Thyroid gland (tissue), 4 donors: ENCODE measurements around the gene ARHGEF11. TPM values are rescaled to one million over a fixed set of nuclear protein-coding genes. Genes with fewer than 3 reads are reported as not detected.
"Not testable (repeated sequence)": the region's sequence is repeated elsewhere in the genome, so short reads cannot be mapped to it uniquely, and the experiment has no call there.

ENCODE experiments used
- DNase-seq, 2 donors: peaks; one replicate each; pipeline ENCODE4 v3.0.0-alpha.2; 2019
- H3K27ac ChIP-seq, 3 donors: fragments of 200-600 bp; sonication (generic); 1 replicate in 2 of 3; 2 replicates in 1 of 3; pipeline ENCODE4 v1.5.1; 2016 to 2019; ENCODE audit warnings: mild to moderate bottlenecking in 1 of 3, moderate library complexity in 1 of 3
- H3K27me3 ChIP-seq: fragments of 200-600 bp; sonication (generic); one replicate; pipeline ENCODE4 v1.5.1; 2019
- H3K36me3 ChIP-seq, 2 donors: fragments of 200-600 bp; sonication (generic); one replicate each; pipeline ENCODE4 v1.5.1; 2016 to 2019
- H3K4me1 ChIP-seq, 2 donors: fragments of 200-600 bp; sonication (generic); one replicate each; pipeline ENCODE4 v1.5.1; 2017 to 2019
- H3K4me3 ChIP-seq, 3 donors: fragments of 200-600 bp; sonication (generic); replicated peaks in 1 of 3; 1 replicate in 2 of 3; 2 replicates in 1 of 3; pipeline ENCODE4 v1.5.1; 2016; ENCODE audit warnings: mild to moderate bottlenecking in 1 of 3
- H3K9me3 ChIP-seq: fragments of 200-600 bp; sonication (generic); one replicate; pipeline ENCODE4 v1.5.1; 2017
- CTCF ChIP-seq, 6 experiments: fragments of 200-600 bp in 3 of 6; fragments of 450-650 bp in 3 of 6; sonication (generic) in 3 of 6; IDR thresholded peaks; one replicate each; pipeline ENCODE4 v1.5.1; 2016 to 2019; ENCODE audit warnings: antibody characterized with exemption in 6 of 6, mild to moderate bottlenecking in 2 of 6, inconsistent platforms in 1 of 6, moderate library complexity in 1 of 6
- POLR2A ChIP-seq, 2 donors: fragments of 450-650 bp; IDR thresholded peaks; one replicate each; pipeline ENCODE4 v1.6.1; 2017; ENCODE audit warnings: antibody characterized with exemption in 2 of 2, mild to moderate bottlenecking in 2 of 2, moderate library complexity in 1 of 2
- WGBS, 2 donors: methylation state at CpG; one replicate each; pipeline ENCODE4 v1.1.5; 2017; 5-methylcytosine and 5-hydroxymethylcytosine counted together
- intact Hi-C: fragments of 100-400 bp; cut with DNase I; formaldehyde crosslinking; loops from one replicate; pipeline ENCODE4 v1.15.1; 2023
- total RNA-seq, 4 donors: library from RNA; depleted of rRNA; stranded (reverse); fragments of >200 nt; gene quantifications; one replicate each; pipeline ENCODE4 v1.2.3, GENCODE V29; 2016

ARHGEF11 gene
- total RNA-seq, 4 donors from 2014 or later, result 31.2 to 56.2 (median 47.4) TPM

- H3K36me3 ChIP-seq, result no peaks in the 10 kb centered on the region
- H3K27ac ChIP-seq, result no peak overlapping the region
- peaks cover 9 to 14% of the 10 kb centered on the region in 2 donors for H3K4me1 ChIP-seq
- H3K9me3 ChIP-seq, result no peaks in the 10 kb centered on the region
- no peaks in the 10 kb centered on the region for H3K27me3 ChIP-seq
- 63 to 73% methylated on average over 6 of the region's 6 CpGs for WGBS, 2 donors
- H3K4me3 ChIP-seq, result no peak overlapping the region
- intact Hi-C loops, result loop anchor here (5.0 to 10.0 kb wide), 2 partner anchors 92 to 145 kb away; no protein-coding TSS in a partner anchor
- no peak for DNase-seq
- TF ChIP-seq CTCF (IDR thresholded peaks at IDR 0.05) (no peak), POLR2A (IDR thresholded peaks at IDR 0.05) (no peak)
Observed at GRCh38 chr1:156929596-156930238, 115.8 kb downstream of the ARHGEF11 start.

GRCh38 chr1:156928043-156928602, 117.4 kb downstream of the ARHGEF11 start:
- Histone ChIP-seq H3K36me3 (no peaks in the 10 kb centered on the region), H3K4me3 (no peak overlapping the region), H3K27ac (no peak overlapping the region), H3K9me3 (no peaks in the 10 kb centered on the region), H3K4me1 (peaks cover 16 to 26% of the 10 kb centered on the region in 2 donors), H3K27me3 (peaks cover 14% of the 10 kb centered on the region)
- TF ChIP-seq POLR2A (IDR thresholded peaks at IDR 0.05) (no peak), CTCF (IDR thresholded peaks at IDR 0.05) (no peak)
- intact Hi-C loops, result loop anchor here (5.0 to 10.0 kb wide), 2 partner anchors 91 to 147 kb away; no protein-coding TSS in a partner anchor
- DNase-seq, result no peak
- WGBS, 2 donors, result 19 to 22% methylated on average over 4 of the region's 4 CpGs

- Histone ChIP-seq H3K27me3 (peaks cover 16% of the 10 kb centered on the region), H3K4me3 (peak overlapping the region in 1 of 3 donors; percentile 27), H3K4me1 (peaks cover 16 to 27% of the 10 kb centered on the region in 2 donors), H3K27ac (no peak overlapping the region), H3K36me3 (no peaks in the 10 kb centered on the region), H3K9me3 (no peaks in the 10 kb centered on the region)
- DNase-seq, result peak; percentile 73 to 75
- intact Hi-C loops, result loop anchor here (5.0 to 10.0 kb wide), 2 partner anchors 90 to 147 kb away; no protein-coding TSS in a partner anchor
- 15% methylated on average over 21 to 39 of the region's 64 CpGs for WGBS, 2 donors
- peak; percentile 16 to 72 (median 63) for TF ChIP-seq CTCF (IDR thresholded peaks at IDR 0.05)
- TF ChIP-seq POLR2A (IDR thresholded peaks at IDR 0.05), result no peak
Observed at GRCh38 chr1:156927215-156928042, 118.1 kb downstream of the ARHGEF11 start.

GRCh38 chr1:156926695-156927094, 118.8 kb downstream of the ARHGEF11 start:
- not testable (repeated sequence) for H3K4me3 ChIP-seq, H3K9me3 ChIP-seq, H3K27ac ChIP-seq, DNase-seq, H3K36me3 ChIP-seq
- H3K27me3 ChIP-seq, result peaks cover 16% of the 10 kb centered on the region
- intact Hi-C loops, result loop anchor here (5.0 to 10.0 kb wide), 2 partner anchors 89 to 148 kb away; no protein-coding TSS in a partner anchor
- 68 to 70% methylated on average over 6 of the region's 6 CpGs for WGBS, 2 donors
- peaks cover 16 to 27% of the 10 kb centered on the region in 2 donors for H3K4me1 ChIP-seq

GRCh38 chr1:156926175-156926574, 119.4 kb downstream of the ARHGEF11 start:
- H3K27me3 ChIP-seq, result peaks cover 16% of the 10 kb centered on the region
- no peaks in the 10 kb centered on the region for H3K36me3 ChIP-seq
- no peak overlapping the region for H3K27ac ChIP-seq
- no peak overlapping the region for H3K4me3 ChIP-seq
- intact Hi-C loops, result loop anchor here (5.0 to 10.0 kb wide), 2 partner anchors 89 to 149 kb away; no protein-coding TSS in a partner anchor
- TF ChIP-seq CTCF (IDR thresholded peaks at IDR 0.05) (no peak), POLR2A (IDR thresholded peaks at IDR 0.05) (no peak)
- H3K4me1 ChIP-seq, result peaks cover 16 to 27% of the 10 kb centered on the region in 2 donors
- no peaks in the 10 kb centered on the region for H3K9me3 ChIP-seq
- 19 to 20% methylated on average over 3 of the region's 3 CpGs for WGBS, 2 donors
- DNase-seq, result peak; percentile 94
